Measurements from ENCODE around the gene DMC1. TPM values are rescaled to one million over a fixed set of nuclear protein-coding genes. Genes with fewer than 3 reads are reported as not detected.

The DMC1 gene
- total and polyA plus RNA-seq, 2 experiments from 2014 or later = 3.0 TPM; not detected in 1

DNA sequence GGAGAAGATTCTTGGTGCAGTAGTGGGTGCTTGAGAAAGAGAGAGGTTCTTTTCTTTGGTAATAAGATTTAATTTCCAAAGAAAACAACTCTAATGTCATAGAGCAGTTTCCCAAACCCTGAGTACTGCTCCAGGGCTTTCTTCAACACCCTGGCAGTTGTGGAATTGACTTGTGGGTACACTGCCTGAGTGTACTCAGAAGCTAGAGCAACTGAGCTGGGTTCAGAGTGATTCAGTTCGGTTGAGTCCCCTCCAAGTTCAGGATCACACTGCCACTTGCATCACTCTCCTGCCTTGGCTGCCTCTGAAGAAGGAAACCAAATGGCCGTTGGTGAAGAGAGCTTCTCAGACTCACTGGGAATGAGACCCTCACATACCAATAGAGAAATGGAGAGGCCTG lies 5.3 kb downstream of the DMC1 start:
- no peak overlapping the region for H3K4me3 ChIP-seq
- no peaks in the 10 kb centered on the region for H3K36me3 ChIP-seq
- H3K9me3 ChIP-seq (ENCODE audit: low read depth) = no peaks in the 10 kb centered on the region
- H3K27ac ChIP-seq = no peak overlapping the region
- H3K4me1 ChIP-seq (ENCODE audit: low read depth) = no peaks in the 10 kb centered on the region
- TF ChIP-seq, protein P1, sequence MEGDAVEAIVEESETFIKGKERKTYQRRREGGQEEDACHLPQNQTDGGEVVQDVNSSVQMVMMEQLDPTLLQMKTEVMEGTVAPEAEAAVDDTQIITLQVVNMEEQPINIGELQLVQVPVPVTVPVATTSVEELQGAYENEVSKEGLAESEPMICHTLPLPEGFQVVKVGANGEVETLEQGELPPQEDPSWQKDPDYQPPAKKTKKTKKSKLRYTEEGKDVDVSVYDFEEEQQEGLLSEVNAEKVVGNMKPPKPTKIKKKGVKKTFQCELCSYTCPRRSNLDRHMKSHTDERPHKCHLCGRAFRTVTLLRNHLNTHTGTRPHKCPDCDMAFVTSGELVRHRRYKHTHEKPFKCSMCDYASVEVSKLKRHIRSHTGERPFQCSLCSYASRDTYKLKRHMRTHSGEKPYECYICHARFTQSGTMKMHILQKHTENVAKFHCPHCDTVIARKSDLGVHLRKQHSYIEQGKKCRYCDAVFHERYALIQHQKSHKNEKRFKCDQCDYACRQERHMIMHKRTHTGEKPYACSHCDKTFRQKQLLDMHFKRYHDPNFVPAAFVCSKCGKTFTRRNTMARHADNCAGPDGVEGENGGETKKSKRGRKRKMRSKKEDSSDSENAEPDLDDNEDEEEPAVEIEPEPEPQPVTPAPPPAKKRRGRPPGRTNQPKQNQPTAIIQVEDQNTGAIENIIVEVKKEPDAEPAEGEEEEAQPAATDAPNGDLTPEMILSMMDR (IDR thresholded peaks at IDR 0.05; ENCODE audit: low read depth, low read length) = no peak
- no peaks in the 10 kb centered on the region for H3K27me3 ChIP-seq
- DNase-seq (ENCODE audit: low read depth in 1 of 2, low spot score in 1 of 2) = no peak

DNA sequence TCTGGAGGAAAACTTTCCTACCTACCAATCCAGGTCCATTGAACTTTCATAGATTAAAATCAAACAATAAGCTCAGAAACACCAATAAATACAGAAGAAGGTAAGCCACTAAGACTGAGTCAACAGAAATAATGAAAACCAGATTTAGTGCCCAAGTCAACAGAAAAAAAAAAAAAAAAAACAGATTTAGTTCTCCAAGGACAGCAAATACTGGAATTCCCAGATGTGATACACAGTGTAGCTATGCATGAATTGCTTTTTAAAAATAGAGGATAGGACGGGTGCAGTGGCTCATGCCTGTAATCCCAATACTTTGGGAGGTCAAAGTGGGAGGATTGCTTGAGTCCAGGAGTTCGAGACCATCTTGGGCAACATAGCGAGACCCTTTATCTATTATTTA lies 15.7 kb downstream of the DMC1 start:
- Histone ChIP-seq H3K27ac (no peak overlapping the region), H3K4me3 (no peak overlapping the region), H3K36me3 (no peaks in the 10 kb centered on the region), H3K9me3 (ENCODE audit: low read depth) (no peaks in the 10 kb centered on the region), H3K4me1 (ENCODE audit: low read depth) (no peaks in the 10 kb centered on the region), H3K27me3 (no peaks in the 10 kb centered on the region)
- TF ChIP-seq, protein P1 (IDR thresholded peaks at IDR 0.05; ENCODE audit: low read depth, low read length) = no peak
- no peak for DNase-seq (ENCODE audit: low read depth in 1 of 2, low spot score in 1 of 2)

DNA sequence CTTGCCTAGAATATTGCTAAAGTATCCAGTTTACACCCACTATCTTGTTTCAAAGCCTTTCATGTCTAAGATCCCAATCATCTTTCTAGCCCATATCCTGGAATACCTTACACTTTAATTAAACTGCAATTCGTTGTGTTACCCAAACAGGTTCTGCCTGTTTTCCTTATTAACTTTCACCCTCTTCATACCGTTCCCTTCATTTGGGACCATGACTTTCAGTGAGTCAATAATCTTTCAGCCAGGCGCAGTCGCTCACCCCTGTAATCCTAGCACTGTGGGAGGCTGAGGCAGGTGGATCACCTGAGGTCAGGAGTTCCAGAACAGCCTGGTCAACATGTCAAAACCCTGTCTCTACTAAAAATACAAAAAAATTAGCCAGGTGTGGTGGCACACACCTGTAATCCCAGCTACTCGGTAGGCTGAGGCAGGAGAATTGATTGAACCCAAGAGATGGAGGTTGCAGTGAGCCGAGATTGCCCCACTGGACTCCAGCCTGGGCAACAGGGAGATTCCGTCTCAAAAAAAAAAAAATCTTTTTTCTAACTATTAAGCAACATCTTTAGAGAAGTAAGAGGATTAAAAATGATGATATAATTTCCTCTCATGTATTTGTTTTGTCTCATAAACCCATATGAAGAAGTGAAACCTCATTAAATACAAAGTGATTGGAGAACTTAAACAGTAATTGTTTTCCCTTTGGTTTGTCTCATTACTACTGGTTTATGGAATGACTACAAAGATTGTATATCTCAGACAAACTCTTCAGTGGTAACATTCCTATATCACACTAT lies 20.7 kb downstream of the DMC1 start:
- H3K27ac ChIP-seq = no peak overlapping the region
- TF ChIP-seq, protein P1 (IDR thresholded peaks at IDR 0.05; ENCODE audit: low read depth, low read length) = no peak
- no peaks in the 10 kb centered on the region for H3K36me3 ChIP-seq
- H3K4me1 ChIP-seq (ENCODE audit: low read depth) = no peaks in the 10 kb centered on the region
- no peak for DNase-seq (ENCODE audit: low read depth in 1 of 2, low spot score in 1 of 2)
- no peak overlapping the region for H3K4me3 ChIP-seq
- no peaks in the 10 kb centered on the region for H3K27me3 ChIP-seq
- no peaks in the 10 kb centered on the region for H3K9me3 ChIP-seq (ENCODE audit: low read depth)

DNA sequence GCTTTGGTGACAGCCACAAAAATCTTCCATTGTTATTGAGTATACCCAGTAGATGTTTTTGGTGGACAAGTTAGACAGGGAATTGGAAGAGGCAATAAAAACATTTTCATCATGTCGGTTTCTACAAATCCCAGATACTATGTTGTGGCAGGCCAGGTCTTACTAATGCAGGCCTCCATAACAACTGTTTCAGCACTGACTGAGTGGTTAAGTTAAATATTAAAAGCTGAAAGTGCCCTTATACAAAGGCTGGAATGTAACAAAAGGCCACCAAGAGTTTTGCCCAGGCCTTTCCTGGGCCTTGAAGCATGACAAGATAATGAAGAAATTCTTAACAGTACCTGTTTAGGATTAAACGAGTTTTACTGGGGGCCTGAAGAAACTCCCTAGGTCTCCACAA lies 29.3 kb downstream of the DMC1 start:
- Histone ChIP-seq H3K27me3 (no peaks in the 10 kb centered on the region), H3K36me3 (no peaks in the 10 kb centered on the region), H3K4me3 (no peak overlapping the region), H3K27ac (no peak overlapping the region), H3K9me3 (ENCODE audit: low read depth) (no peaks in the 10 kb centered on the region), H3K4me1 (ENCODE audit: low read depth) (no peaks in the 10 kb centered on the region)
- TF ChIP-seq, protein P1 (IDR thresholded peaks at IDR 0.05; ENCODE audit: low read depth, low read length) = no peak
- no peak for DNase-seq (ENCODE audit: low read depth in 1 of 2, low spot score in 1 of 2)

DNA sequence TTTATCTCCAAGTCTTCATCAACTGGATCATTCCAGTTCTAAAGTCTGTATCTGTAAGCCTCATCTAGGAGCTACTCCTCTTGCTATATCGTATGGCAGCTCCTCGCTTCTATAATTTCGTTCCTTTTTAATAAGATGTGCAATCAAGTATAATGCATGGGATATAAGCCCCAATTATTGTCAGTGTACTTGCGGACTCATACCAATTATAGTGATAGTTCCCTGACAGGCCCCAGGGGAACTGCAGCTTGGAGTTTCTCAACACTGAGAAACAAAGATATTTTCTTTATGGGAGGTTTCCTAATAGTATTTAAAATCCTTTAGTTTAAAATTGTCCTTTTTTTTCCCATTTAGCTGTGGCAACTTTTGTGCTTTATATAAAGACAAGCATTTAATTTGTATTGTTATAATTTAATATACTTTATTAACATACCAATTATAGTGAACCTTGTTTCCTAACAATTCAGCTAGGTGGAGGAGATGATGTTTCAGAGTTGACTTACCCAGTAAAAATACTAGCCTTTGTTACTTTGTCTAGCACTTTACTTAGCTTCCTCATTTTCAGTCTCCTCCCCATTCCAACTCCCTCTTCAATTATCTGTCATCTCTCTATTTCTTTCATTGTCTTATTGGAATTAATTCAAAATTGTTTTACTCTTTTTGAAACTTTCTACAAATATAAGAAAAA lies 38.6 kb downstream of the DMC1 start:
- no peaks in the 10 kb centered on the region for H3K27me3 ChIP-seq
- no peaks in the 10 kb centered on the region for H3K4me1 ChIP-seq (ENCODE audit: low read depth)
- no peaks in the 10 kb centered on the region for H3K36me3 ChIP-seq
- TF ChIP-seq, protein P1 (IDR thresholded peaks at IDR 0.05; ENCODE audit: low read depth, low read length) = no peak
- no peaks in the 10 kb centered on the region for H3K9me3 ChIP-seq (ENCODE audit: low read depth)
- no peak overlapping the region for H3K4me3 ChIP-seq
- H3K27ac ChIP-seq = no peak overlapping the region
- no peak for DNase-seq (ENCODE audit: low read depth in 1 of 2, low spot score in 1 of 2)
